HG03469 (cell line): Measurements from ENCODE around the gene ALAS2.
"Not testable (repeated sequence)": the region's sequence is repeated elsewhere in the genome, so short reads cannot be mapped to it uniquely, and the experiment has no call there.

ENCODE experiments used
- ATAC-seq: cut with Tn5 transposase; IDR thresholded peaks from one replicate; pipeline ENCODE4 v1.9.1; 2021; ENCODE audit warnings: mild to moderate bottlenecking, moderate library complexity, moderate number of reproducible peaks; ENCODE audit not compliant: unreplicated experiment

Gene ALAS2

GRCh38 chrX:55030271-55031205 is at the start of gene ALAS2:
TSS of gene ALAS2 (minus strand) at chrX:55030977. CDS start at chrX:55026000, 4,977 bp downstream.
- no peak for ATAC-seq

- no peak for ATAC-seq
Measured at GRCh38 chrX:55074851-55075467, 44.2 kb upstream of the ALAS2 start, which contains the start of gene PAGE2B. TSS of gene PAGE2B (plus strand) at chrX:55075030. CDS start at chrX:55076042, 1,012 bp downstream.

GRCh38 chrX:55072286-55072685 is 41.5 kb upstream of the ALAS2 start:
- no peak for ATAC-seq

GRCh38 chrX:55067180-55067579 is 36.4 kb upstream of the ALAS2 start:
- not testable (repeated sequence) for ATAC-seq

DNA sequence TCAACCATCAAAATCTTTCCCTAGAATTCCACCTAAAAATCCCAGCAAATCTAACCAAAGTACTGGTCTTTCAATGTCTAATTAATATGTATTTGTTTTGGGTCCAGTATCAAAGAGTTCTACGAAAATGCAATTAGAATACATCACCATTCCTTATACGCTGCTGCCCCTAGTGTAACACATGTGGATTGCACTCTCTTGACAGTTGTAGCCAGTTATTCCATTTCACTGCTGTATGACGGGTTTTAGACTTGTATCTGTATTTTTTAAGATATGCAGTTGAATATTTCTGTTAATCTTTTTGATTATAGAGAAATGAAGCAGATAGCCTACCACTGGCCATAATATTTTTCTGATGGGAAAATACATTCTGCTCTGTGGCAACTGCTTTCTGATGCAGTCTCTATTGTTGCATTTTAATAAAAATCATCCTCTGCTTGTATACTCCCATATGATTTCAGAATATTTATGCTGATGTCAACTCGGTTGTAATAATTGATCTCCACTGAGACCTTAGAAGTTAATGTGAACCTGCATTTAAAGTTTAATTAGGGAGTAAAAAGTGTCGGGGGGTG is 27.0 kb upstream of the ALAS2 start:
- ATAC-seq, result no peak

DNA sequence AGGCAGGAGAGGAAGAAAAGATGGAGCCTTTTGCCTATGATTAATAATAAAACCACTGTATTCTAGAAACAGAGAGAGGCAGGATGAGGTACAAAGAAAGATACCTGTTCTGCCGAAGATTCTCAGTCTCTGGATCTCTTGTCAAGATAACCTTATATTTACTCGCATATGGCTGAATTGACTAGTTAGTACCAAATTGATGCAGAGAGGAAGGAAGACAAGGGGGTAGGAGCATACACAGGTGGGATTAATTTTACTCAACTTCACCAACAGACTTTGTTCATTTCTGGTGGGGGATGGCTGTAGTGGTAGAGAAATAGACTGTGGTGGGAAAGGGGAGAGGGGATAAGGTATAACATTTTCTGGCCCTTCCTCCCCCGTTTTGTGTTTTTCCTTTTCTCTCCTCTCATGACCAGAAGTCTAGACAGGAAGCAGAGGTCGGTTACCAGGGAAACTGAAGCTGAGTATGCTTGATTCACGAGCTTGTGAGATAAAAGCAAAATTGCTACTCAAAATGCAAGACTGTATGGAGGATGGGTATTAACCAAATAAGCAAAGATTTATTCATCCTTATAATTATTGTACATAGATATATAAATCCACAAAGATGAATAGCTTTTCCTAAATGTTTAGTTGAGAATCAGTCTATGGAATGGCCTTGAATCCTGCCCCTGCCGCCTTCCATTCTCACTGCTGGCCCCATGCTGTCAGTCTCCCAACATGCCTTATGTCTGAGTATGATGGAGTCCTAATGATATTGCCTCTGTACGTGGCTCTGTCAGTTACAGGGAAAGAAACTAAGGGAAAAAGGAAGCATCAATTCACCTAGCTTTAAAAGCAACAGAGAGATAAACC is 26.3 kb upstream of the ALAS2 start:
- ATAC-seq, result no peak

DNA sequence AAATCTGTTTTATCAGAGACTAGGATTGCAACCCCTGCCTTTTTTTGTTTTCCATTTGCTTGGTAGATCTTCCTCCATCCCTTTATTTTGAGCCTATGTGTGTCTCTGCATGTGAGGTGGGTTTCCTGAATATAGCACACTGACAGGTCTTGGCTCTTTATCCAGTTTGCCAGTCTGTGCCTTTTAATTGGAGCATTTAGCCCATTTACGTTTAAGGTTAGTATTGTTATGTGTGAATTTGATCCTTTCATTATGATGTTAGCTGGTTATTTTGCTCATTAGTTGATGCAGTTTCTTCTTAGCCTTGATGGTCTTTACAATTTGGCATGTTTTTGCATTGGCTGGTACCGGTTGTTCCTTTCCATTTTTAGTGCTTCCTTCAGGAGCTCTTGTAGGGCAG is 19.8 kb upstream of the ALAS2 start:
- ATAC-seq, result not testable (repeated sequence)

DNA sequence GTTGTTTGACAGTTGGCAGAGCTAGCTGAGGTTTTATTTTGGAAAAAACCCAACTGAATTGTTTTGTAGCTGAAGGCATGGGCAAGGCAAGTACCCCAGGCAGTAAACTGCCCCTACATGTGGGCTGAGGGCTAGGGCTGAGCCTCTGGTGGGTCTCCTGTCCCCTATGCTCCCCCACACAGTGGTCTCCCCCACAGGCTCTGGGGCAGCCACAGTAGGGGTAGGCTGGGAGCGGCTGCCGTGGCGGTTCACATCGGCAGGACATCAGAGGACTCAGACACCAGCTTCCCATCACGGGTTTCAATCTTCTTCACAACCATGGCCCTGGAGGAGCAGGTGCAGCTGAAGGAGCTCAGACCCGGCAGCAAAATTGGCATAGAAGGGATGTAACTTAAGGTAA is 10.7 kb upstream of the ALAS2 start:
- ATAC-seq, result no peak

GRCh38 chrX:55039471-55039870 is 8.7 kb upstream of the ALAS2 start:
- no peak for ATAC-seq

DNA sequence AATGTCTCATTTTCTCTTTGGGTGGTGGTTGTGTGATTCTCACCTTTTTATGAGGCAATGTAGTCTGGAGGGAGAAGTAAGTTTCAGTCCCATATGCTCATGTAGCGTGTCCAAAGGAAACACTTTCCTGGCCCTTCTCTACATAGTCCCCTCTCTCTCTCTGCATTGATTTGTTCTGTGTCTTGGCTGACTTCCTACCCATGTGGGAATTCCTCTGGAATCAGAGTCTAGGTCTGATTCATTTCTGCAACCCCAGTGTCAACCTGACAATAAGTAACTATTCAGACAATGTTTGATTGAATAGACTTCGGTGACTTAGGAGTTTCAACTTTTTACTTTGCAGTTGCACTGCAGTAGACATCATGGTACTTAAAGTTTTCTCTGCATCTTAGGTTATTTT is 2.7 kb upstream of the ALAS2 start:
- ATAC-seq, result no peak

DNA sequence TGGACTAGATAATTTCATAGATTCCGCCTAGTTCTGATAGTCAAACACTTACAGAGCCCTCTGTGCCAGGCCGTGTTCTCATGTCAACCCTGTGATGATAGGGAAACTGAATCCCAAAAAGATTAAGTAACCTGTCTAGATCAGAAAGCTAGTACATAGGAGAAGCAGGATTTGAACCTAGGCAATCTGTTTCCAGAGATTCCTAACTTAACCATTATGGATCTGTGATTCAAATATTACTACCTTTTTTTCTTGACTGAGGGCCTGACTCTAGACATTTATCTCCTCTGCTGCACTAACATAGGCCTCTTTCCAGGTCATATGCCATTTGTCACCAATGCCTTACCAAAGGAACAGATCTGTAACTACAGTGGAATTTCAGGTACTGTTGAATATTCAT is 1.5 kb downstream of the ALAS2 start:
- no peak for ATAC-seq

GRCh38 chrX:55028611-55029010 is 2.2 kb downstream of the ALAS2 start:
- no peak for ATAC-seq

GRCh38 chrX:55028040-55028439 is 2.7 kb downstream of the ALAS2 start:
- ATAC-seq, result no peak

- no peak for ATAC-seq
Measured at GRCh38 chrX:55026840-55027239, 3.9 kb downstream of the ALAS2 start.

GRCh38 chrX:55026143-55026542 is 4.6 kb downstream of the ALAS2 start:
- ATAC-seq, result no peak

- no peak for ATAC-seq
Measured at GRCh38 chrX:55014897-55015299, 15.9 kb downstream of the ALAS2 start.

DNA sequence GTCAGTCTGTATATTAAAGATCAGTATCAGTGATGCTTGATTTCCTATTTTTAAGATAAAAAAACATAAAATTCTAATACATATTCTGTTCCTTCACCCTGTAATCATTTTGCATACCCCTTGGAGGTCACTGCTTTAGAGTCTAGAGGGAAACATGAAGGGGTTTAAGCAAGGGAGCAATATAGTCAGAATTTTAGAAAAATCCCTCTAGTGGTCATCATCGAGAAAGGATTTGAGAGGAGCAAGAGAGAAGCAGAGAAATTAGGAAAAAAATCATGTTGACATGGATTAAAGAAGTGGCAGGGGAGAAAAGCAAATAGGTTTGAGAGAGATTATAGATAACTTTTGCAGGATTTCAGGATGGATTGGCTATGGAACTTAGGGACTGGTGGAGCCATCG is 19.5 kb downstream of the ALAS2 start:
- ATAC-seq, result no peak

DNA sequence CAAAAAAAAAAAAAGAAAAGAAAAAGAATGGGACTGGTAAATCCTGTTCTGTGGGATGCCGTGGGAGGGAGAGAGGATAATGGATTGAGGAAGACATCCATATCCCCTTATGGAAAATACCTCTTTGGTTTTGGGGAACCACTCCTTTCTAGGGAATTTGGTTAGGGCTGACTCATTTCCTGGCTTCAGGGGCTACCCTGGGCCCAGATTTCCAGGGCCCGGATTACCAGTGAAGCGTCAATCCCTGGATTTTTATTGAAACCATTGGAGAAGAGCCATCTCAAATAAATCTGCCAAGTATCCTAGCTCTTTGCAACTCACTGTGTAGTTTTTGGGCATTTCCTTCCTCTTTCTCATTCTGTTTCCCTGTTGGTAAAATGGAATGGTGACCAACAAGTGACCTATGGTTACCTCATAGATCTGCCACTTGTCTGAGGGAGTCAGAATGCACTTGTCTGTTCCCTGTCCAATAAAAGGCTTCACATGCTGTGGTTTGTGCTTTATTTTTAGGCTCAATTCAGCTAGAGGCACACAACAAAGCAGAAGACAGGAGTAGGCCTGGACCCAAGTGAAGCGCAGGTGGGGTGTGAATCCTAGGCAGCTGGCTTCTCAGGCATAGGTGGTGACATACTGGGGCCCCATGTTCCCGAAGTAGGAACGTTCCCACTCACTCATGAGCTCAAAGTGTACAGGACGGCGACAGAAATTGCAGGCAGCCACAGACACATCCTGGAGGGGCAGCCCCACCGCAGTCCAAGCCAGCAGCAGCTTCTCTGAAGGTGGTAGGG is 22.0 kb downstream of the ALAS2 start:
- no peak for ATAC-seq

GRCh38 chrX:55007656-55008055 is 23.1 kb downstream of the ALAS2 start:
- ATAC-seq, result no peak
